Forelimb muscle (tissue), 1 donor: ENCODE data around the gene CHD9. TPM values are rescaled to one million over a fixed set of nuclear protein-coding genes. Genes with fewer than 3 reads are reported as not detected.
"Not testable (repeated sequence)": the region's sequence is repeated elsewhere in the genome, so short reads cannot be mapped to it uniquely, and the experiment has no call there.

Experiments used
- DNase-seq: peaks from one replicate; pipeline ENCODE4 v3.0.0-alpha.2; 2013; ENCODE audit warnings: low read depth
- polyA plus RNA-seq: library from polyadenylated mRNA; unstranded; fragments of 120-200 nt; gene quantifications from one replicate; pipeline ENCODE4 v1.2.1, GENCODE V29; 2013; ENCODE audit not compliant: insufficient read length

Gene CHD9
- polyA plus RNA-seq, 1 donor, result 45.5 TPM

GRCh38 chr16:53071748-53072301 lies 17.0 kb downstream of the CHD9 start:
- peak; percentile 94 for DNase-seq

GRCh38 chr16:53073022-53073421 lies 18.2 kb downstream of the CHD9 start:
- DNase-seq, result no peak

DNA sequence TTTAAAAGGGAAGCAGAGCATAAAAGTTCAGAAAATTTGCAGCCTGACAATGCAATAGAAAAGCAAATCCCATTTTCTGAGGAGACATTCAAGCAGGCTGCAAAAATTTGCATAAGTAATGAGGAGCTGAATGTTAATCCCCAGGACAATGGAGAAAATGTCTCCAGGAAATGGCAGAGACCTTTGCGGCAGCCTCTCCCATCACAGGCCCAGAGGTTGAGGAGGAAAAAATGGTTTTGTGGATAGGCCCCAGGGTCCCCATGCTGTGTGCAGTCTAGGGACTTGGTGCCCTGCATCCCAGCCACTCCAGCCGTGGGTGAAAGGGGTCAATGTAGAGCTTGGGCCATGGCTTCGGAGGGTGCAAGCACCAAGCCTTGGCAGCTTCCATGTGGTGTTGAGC lies 19.5 kb downstream of the CHD9 start:
- DNase-seq, result not testable (repeated sequence)

DNA sequence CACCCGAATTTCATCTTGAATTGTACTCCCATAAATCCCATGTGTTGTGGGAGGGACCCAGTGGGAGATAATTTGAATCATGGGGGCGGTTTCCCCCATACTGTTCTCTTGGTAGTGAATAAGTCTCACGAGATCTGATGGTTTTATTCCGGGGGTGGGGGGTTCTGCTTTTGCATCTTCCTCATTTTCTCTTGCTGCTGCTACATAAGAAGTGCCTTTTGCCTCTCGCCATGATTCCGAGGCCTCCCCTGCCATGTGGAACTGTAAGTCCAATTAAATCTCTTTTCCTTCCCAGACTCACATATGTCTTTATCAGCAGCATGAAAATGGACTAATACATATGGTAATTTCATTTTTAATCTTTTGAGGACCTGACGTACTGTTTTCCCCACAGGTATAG lies 20.7 kb downstream of the CHD9 start:
- not testable (repeated sequence) for DNase-seq

- no peak for DNase-seq
Observed at GRCh38 chr16:53078247-53078646, 23.5 kb downstream of the CHD9 start.

- DNase-seq, result no peak
Observed at GRCh38 chr16:53078765-53079485, 24.1 kb downstream of the CHD9 start.

- DNase-seq, result peak; percentile 93
Observed at GRCh38 chr16:53080345-53081031, 25.7 kb downstream of the CHD9 start.

- DNase-seq, result no peak
Observed at GRCh38 chr16:53081032-53081424, 26.2 kb downstream of the CHD9 start.

DNA sequence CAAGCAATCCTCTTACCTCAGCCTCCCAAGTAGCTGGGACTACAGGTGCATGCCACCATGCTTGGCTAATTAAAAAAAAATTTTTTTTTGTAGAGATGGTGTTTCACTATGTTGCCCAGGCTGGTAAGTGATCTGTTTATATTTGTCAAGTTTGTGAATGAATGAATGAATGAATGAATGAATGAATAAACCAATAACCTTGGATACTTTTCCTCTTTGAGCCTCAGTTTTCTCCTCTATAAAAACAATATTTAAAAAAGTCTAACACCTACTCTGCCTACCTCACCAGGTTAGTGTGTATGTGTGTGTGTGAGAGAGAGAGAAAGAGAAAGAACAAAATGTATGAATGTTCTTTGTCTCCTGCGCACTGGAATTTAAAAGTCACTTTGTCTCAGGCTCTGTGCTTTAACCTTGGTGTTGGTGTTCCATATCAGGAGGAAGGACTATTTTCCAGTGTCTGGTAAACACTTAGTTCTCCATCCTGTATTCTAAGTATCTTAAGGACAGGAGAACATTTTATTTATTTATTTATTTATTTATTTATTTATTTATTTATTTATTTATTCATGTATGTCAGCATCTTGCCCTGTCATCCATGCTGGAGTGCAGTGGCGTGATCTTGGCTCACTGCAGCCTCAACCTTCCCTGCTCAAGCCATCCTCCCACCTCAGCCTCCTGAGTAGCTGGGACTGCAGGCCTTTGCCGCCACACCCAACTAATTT lies 27.1 kb downstream of the CHD9 start:
- DNase-seq, result no peak

GRCh38 chr16:53082509-53082908 lies 27.7 kb downstream of the CHD9 start:
- no peak for DNase-seq

- no peak for DNase-seq
Observed at GRCh38 chr16:53083119-53083518, 28.3 kb downstream of the CHD9 start.

- no peak for DNase-seq
Observed at GRCh38 chr16:53084141-53084541, 29.4 kb downstream of the CHD9 start.

GRCh38 chr16:53084746-53085334 lies 30.0 kb downstream of the CHD9 start:
- DNase-seq, result no peak

DNA sequence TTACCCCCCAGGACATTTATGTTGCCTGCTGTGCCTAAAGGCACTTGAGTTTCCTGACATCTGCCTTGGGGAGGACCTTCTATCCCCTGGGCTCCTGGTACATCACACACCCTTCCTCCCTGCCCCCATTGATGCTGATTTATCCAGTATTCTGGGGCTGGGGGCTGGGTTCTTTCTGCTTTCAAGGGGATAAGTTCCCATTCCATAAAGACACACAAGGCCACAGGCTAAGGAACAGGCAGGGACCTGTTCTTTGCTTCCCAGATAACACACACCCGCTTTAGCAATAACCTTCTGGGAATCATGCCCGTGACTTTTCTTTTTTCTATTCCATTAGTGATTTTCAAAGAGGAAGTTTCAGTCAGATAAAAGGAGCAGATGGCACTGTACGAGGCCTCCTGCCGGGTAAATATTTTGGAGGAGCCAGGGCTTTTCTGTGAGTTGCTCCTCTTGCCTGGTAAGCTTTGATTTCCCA lies 30.6 kb downstream of the CHD9 start:
- DNase-seq, result no peak

GRCh38 chr16:53085931-53086421 lies 31.2 kb downstream of the CHD9 start:
- peak; percentile 78 for DNase-seq

- DNase-seq, result no peak
Observed at GRCh38 chr16:53087101-53087500, 32.3 kb downstream of the CHD9 start.

DNA sequence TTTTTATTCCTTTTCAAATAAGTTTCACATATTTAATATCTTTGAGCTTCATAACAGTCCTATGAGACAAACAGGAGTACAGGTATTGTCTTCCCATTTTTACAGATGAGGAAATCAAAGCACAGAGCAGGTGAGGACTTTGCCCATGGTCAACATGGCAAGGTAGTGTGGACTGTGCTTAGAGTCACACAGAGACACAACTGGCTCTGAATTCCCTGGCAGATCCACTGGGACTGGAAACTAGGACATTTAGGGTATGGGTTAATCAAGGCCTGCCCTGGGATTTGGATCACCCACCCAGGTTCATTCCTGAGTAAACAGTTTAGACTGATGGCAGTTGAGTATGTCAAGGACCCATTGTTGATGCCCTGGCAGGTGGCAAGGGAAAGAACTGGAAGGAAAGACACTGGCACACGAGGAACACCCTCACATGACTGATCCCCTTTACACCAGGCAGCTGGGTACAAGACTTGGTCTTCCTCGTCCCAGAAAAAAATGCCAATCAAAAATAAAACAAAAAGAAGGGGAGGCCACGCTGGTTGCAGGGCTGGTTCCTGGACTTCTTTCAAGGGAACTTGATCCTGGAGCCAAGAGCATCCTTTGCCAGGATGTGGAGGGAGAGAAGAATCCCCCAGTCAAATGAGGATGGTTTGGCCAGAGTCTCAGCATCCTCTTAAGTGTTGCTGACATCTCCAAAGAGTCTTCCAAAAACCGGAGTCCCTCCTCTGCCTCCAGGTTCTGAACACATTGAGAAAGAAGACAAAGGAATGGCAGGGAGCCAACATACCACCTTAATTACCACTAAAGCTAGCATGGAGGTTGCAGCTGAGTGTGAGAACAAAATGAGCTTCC lies 34.9 kb downstream of the CHD9 start:
- DNase-seq, result no peak

GRCh38 chr16:53090286-53090590 lies 35.4 kb downstream of the CHD9 start:
- DNase-seq, result no peak

DNA sequence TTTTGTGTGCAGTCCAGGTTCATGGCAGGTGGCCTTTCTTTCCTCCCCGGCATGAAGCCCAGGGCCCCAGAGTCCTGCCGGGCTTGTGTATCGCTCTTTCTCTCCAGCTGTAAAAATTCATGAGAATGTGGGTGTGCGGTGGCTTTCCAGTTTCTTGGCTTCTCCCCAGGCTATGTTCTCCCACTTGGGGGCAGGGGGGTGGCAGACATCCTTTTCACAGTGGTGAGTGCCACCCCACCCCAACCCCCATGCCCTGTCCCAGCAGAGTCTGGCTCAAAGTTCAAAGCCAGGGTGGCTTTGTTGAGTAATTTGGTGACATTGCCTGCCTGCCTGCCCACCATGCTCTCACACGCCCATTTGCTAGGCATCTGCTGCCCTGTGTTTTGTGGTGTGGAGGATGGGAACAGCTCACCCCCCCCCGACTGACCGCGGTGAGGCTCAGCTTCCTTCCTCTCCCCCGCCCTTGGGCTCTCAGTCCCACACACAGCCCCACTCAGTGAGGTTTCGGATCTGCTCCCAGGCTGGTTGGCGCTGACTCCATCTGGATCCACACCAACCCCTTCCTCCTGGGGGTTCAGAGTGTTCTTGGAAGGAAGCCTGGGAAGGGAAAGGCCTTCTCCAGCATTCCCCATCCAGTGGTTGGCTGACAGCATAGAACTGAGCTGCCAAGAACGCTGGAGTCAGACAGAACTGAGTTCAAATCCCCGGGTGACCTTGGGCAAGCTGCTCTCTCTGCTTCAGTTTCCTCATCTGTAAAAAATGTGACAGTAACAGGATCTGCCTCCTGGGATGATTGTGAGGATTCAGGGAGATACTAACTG lies 36.0 kb downstream of the CHD9 start:
- DNase-seq, result peak; percentile 99
